ENCODE results near the gene RAB11FIP5.

RAB11FIP5 gene

DNA sequence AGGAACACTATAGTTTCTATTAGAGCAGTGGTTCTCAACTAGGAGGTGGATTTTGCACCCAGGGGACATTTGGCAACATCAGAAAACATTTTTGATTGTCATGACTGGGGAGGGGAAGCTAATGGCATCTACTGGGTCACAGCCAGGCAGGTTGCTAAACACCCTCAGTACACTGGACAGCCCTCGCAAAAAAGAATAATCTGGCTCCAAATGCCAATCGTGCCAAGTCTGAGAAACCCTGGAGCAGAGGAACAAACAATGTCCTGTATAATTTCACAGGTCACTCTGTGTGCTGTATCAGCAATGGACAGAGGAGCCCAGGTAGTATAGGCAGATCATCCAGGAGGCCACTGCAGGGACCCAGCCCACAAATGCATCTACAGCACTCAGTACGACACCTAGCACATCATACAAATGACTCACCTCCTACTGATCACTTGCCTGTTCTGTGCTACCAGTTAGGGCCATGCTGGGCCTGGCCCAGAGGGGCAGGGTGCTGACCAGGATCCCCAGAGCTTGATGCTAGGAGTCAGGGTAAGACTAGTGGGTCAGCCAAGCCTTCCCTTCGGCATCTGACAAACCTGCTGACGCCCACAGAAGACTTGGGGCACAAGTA is 78.9 kb downstream of the RAB11FIP5 start:
- DNase-seq (ENCODE audit: low read depth in 1 of 2, low spot score in 1 of 2), result no peak

DNA sequence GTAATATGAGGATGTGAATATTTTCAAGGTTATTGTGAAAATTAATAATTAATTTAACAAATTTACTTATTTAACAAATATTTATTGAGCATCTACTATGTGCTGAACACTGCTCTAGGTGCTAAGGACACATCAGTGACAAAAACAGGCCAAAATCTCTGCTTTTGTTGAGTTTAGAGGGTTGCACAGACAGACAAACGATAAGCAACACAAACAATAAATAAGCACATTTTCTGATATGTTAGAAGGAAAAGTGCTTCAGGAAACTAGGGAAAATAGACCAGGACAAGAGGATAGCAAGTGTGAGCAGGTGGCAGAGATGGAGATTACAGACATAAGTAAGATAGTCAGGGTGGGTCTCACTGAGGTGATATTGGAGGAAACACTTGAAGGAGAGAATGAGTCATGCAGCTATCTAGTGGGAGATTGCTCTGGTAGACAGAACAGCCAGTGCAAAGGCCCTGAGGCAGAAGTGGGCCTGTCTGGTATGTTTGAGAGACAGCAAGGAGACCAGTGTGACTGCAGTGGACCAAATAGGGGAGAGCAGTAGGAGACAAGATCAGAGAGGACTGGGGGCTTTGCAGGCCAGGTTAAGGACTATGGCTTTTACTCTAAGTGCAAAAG is 79.5 kb downstream of the RAB11FIP5 start:
- no peak for DNase-seq (ENCODE audit: low read depth in 1 of 2, low spot score in 1 of 2)

DNA sequence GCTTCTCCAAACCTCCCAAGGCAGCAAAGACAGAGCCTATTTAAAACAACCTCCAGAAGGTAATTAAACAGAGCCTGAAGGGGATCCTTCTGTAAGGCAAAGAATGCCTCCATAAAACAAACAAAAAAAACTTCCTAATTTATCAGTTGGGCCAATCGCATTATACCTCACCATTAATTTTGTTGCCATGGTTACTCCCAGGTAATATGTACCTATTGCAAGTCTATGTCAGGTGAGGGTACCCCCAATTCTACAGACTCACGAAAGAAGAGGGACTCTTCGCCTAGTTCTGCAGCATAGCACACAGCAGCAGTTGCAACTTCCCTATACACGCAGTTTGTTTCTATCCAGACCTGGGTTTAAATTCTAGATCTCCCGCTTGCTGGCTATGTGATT is 80.0 kb downstream of the RAB11FIP5 start:
- no peak for DNase-seq (ENCODE audit: low read depth in 1 of 2, low spot score in 1 of 2)

DNA sequence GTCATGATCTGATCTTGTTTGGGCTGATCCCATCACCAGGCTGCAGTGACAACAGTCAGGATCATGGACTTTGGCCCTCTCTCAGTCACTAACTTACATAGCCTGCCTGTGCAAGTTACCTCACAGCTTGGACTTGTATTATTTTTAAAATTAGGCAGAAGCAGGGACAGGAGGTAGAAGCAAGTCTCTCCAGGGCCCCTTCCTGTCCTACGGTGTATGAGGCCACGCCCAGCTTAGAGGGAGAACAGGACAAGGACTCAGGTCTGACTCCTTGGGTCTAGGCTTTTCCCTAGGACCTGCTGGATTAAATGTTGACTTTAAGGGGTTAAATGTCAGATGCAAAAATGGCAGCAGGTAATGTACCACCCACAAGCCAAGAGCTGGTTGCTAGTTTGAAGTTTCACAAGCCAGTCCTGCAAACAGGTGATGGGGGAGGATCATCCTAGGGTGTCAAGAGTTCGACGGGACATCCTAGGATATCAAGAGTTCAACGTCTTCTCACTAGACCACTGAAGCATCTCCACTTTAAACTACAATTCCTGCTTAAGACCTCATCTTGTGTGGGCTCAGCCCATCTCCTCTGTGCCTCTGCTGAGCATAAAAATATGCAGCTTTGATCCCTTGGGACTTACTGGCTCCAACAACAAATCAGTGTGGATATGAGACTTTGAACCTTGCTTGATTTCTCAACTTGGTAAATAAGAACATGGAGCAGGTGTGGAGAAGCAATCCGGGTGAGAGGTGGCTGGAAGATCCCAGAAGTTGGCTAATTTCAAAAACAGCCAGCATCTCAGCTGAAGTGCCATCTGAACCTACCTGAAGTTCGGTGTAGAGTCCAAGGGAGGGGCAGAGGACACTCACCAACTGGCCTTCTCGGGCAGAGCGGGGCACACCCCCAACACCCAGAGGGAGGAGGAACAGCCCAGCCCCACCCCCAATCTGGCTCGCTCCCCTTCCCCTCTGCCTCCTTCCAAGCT is 80.7 kb downstream of the RAB11FIP5 start:
- DNase-seq (ENCODE audit: low read depth in 1 of 2, low spot score in 1 of 2), result no peak

DNA sequence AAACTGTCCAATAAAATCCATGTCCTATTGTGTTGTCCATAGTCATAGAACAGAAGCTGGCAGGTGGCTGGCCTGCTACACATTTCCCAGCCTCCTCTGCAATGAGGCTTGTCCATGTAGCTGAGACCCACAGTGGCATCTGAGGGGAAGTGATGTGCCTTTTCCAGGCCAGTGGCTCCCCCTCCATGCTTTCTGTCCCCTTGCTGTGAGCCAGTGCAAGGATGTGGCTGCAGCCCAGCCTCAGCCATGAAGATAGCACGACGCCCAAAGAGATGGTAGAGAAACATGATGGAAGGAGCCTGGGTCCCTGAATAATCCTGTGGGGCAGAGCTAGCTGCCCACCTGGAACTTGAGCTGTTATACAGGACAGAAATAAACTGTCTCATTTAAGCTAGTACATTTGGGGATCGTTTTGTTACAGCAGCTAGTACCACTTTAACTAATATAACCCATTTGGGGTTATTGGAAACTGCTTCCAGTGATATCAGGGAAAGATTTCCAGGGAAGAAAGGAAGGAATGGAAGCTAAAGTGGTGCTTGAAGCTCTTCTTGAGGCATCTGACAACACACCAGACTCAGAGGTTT is 81.6 kb downstream of the RAB11FIP5 start:
- no peak for DNase-seq (ENCODE audit: low read depth in 1 of 2, low spot score in 1 of 2)

DNA sequence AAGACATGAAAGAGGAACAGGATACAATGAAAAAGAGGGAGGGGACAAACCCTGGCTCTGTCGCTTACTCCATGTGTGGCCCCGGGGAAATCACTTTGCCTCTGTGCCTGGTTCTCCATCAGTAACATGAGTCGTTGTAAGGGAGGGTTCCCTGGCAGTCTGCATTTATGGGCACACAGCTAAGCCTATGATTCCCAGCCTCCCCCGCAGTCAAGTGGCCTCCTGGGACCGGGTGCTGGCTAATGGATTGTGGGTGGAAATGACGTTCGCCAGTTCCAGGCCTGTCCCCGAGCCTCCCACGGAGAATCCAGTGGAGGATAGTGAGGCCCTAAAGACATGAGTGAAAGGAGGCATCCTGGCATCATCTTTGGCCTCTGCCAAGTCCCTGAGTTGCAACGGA is 83.9 kb downstream of the RAB11FIP5 start:
- no peak for DNase-seq (ENCODE audit: low read depth in 1 of 2, low spot score in 1 of 2)

DNA sequence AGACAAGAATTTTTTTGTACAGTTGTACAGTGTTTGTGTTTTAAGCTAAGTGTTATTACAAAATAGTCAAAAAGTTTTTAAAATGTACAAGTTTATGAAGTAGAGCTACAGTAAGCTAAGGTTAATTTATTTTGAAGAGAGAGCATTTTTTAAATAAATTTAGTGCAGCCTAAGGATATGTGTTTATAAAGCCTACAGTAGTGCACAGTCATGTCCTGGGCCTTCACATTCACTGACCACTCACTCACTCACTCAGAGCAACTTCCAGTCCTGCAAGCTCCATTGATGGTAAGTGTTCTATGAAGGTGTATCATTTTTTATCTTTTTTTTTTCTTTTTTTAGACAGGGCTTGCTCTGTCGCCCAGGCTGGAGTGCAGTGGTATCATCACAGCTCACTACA is 85.4 kb downstream of the RAB11FIP5 start:
- no peak for DNase-seq (ENCODE audit: low read depth in 1 of 2, low spot score in 1 of 2)

DNA sequence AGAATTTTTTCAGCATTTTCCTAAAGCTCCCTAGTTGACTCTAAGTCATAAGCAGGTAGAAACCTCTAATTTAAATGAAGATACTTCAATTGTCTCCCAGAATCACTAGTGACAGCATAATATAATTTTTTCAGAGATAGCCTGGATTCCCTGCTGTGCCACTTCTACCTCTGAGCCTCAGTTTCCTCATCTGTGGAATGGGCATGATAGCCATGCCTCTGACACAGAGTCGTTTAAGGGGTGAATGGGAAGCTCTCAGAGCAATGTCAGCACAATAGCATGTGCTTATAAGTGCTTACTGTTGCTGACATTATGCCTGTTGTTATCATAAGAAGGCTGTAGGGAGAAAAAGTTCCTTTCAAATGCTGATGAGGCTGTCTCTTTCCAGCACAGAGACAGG is 89.3 kb downstream of the RAB11FIP5 start:
- no peak for DNase-seq (ENCODE audit: low read depth in 1 of 2, low spot score in 1 of 2)

All from activated T-helper 1 cell treated with anti-CD3 and anti-CD28 coated beads, Interleukin-2, amount 50 U/mL, for 16 hours (primary cell).